ENCODE measurements around the gene COPS4.

- no peak for TF ChIP-seq EZH2 (IDR thresholded peaks at IDR 0.05)
- TF ChIP-seq POLR2AphosphoS5 (IDR thresholded peaks at IDR 0.05; ENCODE audit: borderline replicate concordance, low read depth, low read length): no peak
Measured at GRCh38 chr4:83114576-83114975, 79.6 kb downstream of the COPS4 start, which contains the start of gene PLAC8.
